Measurements from ENCODE around the gene ROMO1. TPM values are rescaled to one million over a fixed set of nuclear protein-coding genes. Genes with fewer than 3 reads are reported as not detected.
"Not testable (repeated sequence)": the region's sequence is repeated elsewhere in the genome, so short reads cannot be mapped to it uniquely, and the experiment has no call there.

The ROMO1 gene
- total RNA-seq, 1 donor from 2014 or later: 210 TPM

- no peak overlapping the region for H3K27ac ChIP-seq (replicated peaks)
- intact Hi-C loops (cut with micrococcal nuclease): no loop called here
These were observed 3.9 kb downstream of the ROMO1 start for GRCh38 chr20:35702824-35703695.

DNA sequence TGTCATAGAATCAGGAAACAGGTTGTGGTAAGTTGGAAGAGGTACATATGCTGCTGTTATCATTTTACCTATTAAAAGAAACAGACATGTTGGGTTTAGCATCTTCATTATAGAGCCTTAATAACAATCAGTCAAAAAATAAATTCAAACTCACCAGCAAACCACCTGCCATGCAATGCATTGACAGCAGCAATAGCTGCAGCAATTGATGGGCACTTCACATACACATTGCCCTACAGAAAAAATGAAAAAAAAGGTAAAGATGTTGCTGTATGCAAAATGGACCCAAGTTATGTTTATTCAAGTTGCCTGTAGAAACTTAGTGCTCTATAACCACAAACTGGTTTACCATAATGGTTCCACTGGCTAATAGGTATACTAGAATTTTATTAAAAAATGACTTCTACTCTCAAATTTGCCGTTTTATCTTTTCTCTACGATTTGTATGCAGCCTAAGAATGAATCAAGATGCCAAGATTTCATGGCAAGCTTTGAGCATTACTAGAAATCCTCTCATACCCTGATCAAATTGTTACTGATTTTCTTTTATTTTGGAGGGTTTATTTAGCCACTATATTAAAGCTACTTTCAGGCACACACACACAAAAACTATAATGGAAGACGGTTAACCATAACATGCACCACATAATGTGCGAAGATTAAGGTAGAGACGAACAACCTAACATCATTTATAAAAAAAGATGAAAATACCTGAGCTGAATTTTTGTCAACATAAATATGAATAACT, 5.5 kb downstream of the ROMO1 start:
- no peaks in the 10 kb centered on the region for H3K9me3 ChIP-seq (replicated peaks)
- H3K27me3 ChIP-seq (ENCODE audit: low read depth): no peaks in the 10 kb centered on the region
- TF ChIP-seq CTCF (IDR thresholded peaks at IDR 0.05; ENCODE audit: borderline replicate concordance): no peak
- H3K27ac ChIP-seq (replicated peaks): no peak overlapping the region
- H3K36me3 ChIP-seq: peaks cover 89% of the 10 kb centered on the region
- H3K4me3 ChIP-seq: no peak overlapping the region
- no peak for DNase-seq
- intact Hi-C loops (cut with micrococcal nuclease): no loop called here
- peaks cover 38% of the 10 kb centered on the region for H3K4me1 ChIP-seq

More at GRCh38 chr20:35702824-35703695, 3.9 kb downstream of the ROMO1 start:
- Histone ChIP-seq H3K27me3 (ENCODE audit: low read depth) (no peaks in the 10 kb centered on the region), H3K4me3 (no peak overlapping the region), H3K9me3 (replicated peaks) (no peaks in the 10 kb centered on the region), H3K4me1 (peaks cover 39% of the 10 kb centered on the region), H3K36me3 (peaks cover 73% of the 10 kb centered on the region)
- no peak for TF ChIP-seq CTCF (IDR thresholded peaks at IDR 0.05; ENCODE audit: borderline replicate concordance)
- no peak for DNase-seq

DNA sequence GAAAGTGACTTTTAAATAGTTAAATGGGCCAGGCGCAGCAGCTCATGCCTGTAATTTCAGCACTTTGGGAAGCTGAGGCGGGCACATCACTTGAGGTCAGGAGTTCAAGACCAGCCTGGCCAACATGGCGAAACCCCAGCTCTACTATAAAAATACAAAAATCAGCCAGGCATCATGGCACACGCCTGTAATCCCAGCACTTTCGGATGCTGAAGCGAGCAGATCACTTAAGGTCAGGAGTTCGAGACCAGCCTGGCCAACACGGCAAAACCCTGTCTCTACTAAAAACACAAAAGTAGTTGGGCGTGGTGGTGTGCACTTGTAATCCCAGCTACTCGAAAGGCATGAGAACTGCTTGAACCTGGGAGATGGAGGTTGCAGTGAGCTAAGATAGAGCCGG, 6.7 kb downstream of the ROMO1 start:
- Histone ChIP-seq H3K36me3 (peaks cover 100% of the 10 kb centered on the region), H3K4me1 (peaks cover 39% of the 10 kb centered on the region)
- H3K27me3 ChIP-seq (ENCODE audit: low read depth); H3K27ac ChIP-seq (replicated peaks); H3K9me3 ChIP-seq (replicated peaks); DNase-seq; H3K4me3 ChIP-seq; intact Hi-C loops (cut with micrococcal nuclease): not testable (repeated sequence)

- peaks cover 49% of the 10 kb centered on the region for H3K4me1 ChIP-seq
- H3K4me3 ChIP-seq; intact Hi-C loops (cut with micrococcal nuclease); H3K9me3 ChIP-seq (replicated peaks); H3K27ac ChIP-seq (replicated peaks); DNase-seq; H3K27me3 ChIP-seq (ENCODE audit: low read depth): not testable (repeated sequence)
- peaks cover 100% of the 10 kb centered on the region for H3K36me3 ChIP-seq
These were observed 7.7 kb downstream of the ROMO1 start for GRCh38 chr20:35706591-35707529.

- Histone ChIP-seq H3K9me3 (replicated peaks) (no peaks in the 10 kb centered on the region), H3K4me1 (peaks cover 60% of the 10 kb centered on the region), H3K36me3 (peaks cover 99% of the 10 kb centered on the region), H3K27ac (replicated peaks) (no peak overlapping the region), H3K27me3 (ENCODE audit: low read depth) (no peaks in the 10 kb centered on the region), H3K4me3 (no peak overlapping the region)
- DNase-seq: no peak
- intact Hi-C loops (cut with micrococcal nuclease): no loop called here
- no peak for TF ChIP-seq CTCF (IDR thresholded peaks at IDR 0.05; ENCODE audit: borderline replicate concordance)
These were observed 9.3 kb downstream of the ROMO1 start for GRCh38 chr20:35708502-35708901.

DNA sequence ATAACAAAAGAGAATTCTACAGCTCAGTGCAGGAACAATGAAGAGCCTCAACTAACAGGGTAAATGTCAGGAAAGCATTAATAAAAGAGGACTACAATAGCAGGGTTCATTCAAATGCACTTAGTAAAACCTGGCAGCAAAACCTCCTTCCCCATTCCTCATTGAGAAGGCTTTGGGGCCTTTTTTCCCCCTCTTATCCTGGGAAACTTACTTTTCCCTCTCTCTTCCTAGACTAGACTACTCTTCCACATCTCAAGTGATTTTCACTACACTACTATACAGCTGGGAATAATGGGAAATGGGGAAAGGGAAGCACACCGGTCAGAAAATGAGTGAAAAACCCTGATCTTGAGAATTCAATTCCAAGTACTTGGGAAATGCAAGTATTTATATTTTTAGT, 10.1 kb downstream of the ROMO1 start:
- Histone ChIP-seq H3K4me3 (no peak overlapping the region), H3K9me3 (replicated peaks) (no peaks in the 10 kb centered on the region), H3K27ac (replicated peaks) (no peak overlapping the region), H3K36me3 (peaks cover 99% of the 10 kb centered on the region), H3K4me1 (peaks cover 57% of the 10 kb centered on the region), H3K27me3 (ENCODE audit: low read depth) (no peaks in the 10 kb centered on the region)
- intact Hi-C loops (cut with micrococcal nuclease): no loop called here
- DNase-seq: no peak
- TF ChIP-seq CTCF (IDR thresholded peaks at IDR 0.05; ENCODE audit: borderline replicate concordance): no peak
